ENCODE results near the gene CHAF1A.

CHAF1A gene

GRCh38 chr19:4366666-4367335, 35.6 kb upstream of the CHAF1A start:
- no peak for DNase-seq

DNA sequence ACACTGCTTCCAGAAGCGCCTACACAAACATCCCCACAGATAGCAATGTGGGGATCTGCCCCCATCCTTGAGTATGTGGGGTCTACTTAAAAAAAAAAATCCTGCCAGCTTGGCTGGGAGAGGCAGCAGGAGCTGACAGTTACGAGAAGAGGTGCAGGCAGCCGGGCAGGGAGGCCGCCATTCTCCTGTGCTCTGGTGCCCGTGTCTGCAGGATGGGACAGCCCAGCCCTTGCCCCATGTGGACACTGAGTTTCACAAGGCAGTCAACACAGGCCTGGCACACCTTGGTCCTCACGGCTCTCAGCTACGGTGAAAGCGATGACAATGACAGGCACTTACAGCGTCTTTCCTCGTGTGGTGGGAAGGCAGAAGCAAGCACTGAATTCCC, 35.1 kb upstream of the CHAF1A start:
- no peak for DNase-seq

DNA sequence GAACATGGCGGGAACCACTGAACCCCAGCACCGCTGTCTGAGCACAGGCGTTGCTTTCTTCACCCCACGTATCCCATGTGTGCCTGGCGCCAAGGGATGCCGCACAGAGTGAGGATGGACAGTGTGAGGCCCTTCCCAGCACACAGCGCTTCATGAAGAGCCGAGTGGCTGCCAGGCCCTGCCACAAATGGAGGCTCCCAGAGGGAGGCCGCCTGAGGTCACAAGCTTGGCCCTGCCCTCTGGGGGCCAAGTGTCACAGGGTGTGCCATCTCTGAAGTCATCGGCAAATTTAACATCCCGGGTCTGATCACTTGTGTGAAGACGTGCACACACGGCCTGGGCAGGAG, 34.7 kb upstream of the CHAF1A start:
- no peak for DNase-seq

DNA sequence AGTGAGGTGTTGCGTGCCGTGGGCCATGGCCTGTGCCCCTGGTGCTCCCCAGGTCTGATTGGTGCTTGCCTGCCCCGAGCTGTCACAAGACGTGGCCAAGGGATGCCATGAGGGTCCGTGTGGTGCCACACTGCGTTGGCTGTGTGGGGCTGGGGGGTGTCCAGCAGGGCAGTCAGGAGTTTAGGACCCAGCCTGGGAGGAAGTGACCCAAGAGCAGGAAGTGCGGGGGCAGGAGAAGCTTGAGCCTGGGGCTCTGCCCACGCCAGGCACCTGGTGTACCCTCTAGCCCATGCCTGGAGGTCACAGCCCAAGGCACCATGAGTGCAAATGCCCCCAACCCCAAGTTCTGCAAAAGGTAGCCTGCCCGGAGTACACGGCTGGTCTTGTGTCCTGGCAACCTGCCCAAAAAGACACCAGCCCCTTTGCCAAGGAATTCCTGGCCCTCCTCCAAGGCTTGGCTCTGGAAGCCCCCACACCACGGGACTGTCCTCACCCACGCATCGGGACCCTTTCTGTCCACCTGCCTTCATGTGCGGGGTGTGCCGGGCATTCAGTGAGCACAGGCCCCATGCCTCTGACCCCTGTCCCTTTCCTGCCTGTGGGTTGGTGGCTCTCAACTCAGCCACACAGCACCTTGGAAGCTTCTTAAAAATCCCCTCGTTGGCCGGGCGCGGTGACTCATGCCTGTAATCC, 34.2 kb upstream of the CHAF1A start:
- DNase-seq: peak; percentile 24

GRCh38 chr19:4369109-4369887, 33.1 kb upstream of the CHAF1A start:
- peak; percentile 91 for DNase-seq

DNA sequence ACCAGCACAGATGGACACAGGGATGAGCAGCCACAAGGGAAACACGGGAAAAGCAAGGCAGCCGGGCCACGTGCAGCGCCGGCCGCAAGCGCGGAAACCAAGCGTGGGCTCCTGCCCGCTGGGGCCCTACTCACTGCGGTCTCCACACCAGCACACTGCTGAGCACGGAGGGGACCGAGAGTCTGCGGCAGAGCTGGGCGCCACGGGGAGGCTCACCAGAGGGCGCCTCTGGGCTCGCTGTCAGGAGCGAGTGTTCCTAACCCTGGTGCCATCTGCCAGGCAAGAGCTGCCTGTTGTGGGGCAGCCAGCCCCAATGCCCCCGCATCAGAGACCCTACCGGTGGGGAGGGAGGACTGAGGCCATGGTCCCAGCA, 32.6 kb upstream of the CHAF1A start:
- peak; percentile 76 for DNase-seq

GRCh38 chr19:4370418-4371041, 31.9 kb upstream of the CHAF1A start:
- no peak for DNase-seq

DNA sequence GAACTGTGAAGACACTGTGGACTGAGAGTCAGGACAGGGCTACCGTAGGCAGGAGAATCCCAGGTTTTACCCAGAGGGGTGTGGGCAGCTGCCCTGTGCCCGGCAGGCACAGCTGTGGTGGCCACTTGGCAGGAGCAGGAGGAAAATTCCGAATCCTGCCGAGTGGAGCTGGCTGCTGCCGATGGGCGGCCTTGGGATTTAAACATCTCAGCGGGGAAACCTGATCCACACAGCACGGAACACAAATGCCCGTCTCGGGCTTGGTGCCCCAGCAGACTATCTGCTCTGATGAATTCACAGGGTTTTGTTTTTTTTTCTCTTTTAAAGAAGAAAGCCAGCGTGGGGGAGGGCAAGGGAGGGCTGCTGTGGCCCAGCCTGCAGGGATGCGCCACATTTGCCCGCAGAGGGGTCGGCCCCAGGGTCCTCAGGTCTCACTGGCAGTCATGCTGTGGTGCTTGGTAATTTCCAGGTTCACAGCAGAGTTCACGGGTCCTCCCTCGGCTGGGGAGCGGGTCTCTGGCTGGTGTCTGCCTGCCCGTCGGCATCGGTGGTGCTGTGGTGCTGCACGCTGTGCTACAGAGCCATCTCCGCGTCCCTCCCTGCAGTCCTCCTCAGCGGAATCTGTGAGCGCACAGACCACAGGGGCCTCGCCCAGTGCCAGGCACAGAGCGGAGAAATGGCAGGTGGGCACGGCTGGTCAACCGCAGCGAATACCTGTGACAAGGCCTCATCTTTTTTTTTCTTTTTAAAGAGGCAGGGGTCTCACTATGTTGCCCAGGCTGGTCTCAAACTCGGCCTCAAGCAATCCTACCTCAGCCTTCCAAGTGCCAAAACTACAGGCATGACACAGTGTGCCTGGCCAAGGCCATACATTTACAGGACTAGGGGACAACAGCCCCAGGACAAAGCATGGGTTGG, 30.9 kb upstream of the CHAF1A start:
- no peak for DNase-seq

DNA sequence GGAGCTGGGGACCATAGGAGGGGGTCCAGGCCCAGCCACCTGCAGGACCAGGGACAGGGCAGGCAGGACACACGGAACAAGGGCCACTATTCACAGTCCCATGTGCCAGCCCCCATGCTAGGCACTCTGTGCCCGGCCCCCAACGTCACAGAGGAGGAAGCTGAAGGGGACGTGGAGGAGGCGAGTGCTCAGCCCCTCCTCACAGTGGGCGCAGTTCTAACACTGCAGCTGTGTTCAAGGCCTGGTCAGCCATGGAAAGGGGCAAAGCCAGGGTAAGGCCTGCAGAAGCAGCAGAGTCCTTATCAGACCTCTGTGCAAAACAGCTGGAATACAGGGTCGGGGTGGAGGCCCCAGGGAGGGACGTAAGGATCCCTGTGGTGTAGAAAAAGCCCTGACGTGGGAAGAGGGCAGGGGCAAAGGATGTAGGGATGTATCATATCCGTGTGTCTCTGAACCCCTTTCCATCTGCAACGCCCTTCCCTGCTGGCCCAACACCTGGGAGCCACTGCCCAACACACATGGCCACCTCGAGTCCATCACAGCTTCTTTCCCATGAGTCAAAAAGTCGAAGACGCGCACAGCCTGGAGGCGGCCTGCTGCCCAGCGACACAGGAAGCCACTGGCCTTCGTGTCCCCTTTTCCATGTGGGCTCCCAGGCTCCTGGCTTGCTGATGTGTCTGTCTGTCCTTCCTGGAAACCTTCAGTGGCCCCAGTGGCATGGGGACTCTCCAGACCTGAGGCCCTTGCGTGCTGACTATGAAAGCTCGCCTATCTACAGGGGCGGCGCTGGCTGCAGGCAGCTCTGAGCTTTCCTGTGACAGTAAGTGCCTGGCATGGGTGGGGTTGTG, 30.1 kb upstream of the CHAF1A start:
- DNase-seq: no peak

DNA sequence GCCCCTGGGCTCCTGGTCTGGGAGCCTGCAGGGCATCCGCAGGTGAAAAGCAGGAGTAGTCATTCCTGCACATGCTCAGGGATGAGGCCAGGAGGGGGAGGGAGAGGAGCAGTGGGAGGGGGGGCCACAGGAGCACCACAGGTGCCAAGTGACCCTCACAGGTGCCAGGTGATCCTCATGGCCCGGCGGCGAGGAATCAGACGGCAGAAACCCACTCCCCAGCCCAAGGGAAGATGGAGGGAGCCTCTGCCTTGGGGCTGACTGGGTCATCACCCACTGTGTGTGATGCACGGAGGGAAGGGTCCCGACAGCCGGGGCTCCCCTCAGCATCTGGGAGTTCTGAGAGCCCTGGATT, 29.4 kb upstream of the CHAF1A start:
- no peak for DNase-seq

- no peak for DNase-seq
Observed at GRCh38 chr19:4373601-4374497, 28.6 kb upstream of the CHAF1A start.

DNA sequence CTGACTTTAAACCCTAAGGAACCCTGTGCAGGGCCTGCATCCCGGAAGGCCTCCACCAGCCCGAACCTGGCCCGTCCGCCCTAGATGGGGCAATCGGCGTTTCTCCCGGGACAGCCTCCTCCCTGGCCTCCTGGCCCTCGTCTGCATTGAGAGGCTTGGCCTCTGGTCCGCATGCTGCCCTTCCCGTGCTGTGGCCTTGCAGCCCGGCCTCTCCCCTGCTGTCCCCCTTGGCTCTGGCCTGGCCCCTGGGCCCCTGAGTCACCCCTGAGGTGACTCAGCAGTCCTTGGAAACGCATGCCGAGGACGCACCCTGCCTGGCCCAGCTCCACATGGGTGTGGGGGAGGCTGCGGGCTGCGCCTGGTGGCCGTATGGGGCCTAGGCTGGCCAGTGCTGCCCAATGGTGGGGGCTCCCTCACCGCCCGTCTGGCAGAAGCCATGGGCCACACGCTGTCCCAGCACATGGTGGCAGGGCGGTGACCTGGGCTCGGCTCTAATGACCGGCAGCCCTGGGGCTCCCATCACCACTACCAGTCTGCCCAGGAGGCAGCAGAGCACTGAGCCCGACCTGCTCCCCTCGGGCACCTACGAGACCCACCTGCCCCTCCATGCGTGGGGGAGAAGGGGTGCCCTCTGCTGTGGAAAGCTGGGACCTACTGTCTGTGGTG, 27.8 kb upstream of the CHAF1A start:
- DNase-seq: no peak

DNA sequence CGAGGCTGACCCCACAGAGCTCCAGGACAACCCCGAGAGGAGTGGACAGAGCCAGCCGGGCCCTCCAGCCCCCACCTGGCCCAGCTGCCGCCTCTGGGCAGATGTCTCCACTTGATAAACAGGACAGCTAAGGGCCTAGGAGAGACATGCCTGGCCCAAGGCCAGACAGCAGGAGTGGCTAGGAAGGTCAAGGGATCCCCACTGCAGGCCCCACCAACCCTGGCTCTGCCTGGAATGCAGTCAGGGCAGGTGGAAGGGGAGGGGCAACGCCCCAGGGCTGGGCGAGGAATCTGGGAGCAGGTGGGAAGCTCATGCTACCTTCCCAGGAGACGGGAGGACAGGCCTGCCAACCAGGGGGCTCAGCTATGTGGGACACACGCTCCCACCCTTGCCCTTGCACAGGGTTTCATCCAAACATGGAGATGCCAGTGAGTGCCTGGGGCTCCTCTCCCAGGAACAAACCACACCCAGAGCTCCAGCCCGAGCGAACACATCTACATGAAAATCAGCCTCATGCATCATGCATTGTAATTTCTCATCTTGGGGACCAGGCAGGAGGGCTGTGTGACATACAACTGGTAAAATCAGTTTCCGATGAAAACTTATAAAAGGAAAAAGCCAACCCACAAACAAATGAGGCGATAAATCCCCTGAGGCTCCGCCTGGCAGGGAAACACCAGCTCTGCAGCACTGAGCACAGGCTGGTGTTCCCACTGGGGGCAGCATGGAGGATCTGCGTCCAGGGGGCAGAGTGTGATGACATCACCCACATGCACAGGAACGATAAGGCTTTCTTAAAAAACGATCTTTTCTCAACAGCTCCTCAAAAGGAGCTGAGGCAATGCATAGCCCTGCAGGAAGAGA, 27.0 kb upstream of the CHAF1A start:
- DNase-seq: no peak

DNA sequence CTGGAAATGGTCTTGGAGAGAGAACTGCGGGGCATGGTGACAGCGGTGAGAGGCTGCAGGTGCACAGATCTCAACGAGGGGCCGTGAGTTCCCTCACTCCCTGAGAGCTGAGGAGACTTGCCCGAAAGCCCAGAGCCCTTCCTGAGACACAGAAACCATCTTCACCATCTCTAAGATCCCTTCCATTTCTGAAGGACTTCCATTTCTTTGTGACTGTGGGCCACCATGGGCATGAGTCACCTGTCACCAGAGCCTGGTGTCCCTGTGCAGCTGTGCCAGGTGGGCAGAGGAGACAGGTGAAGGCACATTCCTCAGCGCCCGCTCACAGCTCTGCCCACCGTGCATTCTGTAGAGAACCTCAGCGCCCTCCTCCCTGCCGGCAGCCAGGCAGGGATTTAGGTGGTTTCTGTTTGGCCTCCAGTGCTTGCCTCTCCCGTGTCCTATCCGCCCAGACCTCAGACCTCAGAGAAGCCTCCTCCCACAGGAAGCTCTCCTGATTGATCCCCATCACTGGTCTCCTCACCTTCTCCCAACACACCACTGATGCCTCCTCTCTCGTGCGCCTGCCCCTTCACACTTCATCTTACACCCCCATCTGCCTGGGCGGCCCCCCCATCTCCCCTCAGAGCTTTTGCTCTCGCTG, 26.3 kb upstream of the CHAF1A start:
- no peak for DNase-seq

GRCh38 chr19:4376671-4376990, 25.8 kb upstream of the CHAF1A start:
- no peak for DNase-seq

DNA sequence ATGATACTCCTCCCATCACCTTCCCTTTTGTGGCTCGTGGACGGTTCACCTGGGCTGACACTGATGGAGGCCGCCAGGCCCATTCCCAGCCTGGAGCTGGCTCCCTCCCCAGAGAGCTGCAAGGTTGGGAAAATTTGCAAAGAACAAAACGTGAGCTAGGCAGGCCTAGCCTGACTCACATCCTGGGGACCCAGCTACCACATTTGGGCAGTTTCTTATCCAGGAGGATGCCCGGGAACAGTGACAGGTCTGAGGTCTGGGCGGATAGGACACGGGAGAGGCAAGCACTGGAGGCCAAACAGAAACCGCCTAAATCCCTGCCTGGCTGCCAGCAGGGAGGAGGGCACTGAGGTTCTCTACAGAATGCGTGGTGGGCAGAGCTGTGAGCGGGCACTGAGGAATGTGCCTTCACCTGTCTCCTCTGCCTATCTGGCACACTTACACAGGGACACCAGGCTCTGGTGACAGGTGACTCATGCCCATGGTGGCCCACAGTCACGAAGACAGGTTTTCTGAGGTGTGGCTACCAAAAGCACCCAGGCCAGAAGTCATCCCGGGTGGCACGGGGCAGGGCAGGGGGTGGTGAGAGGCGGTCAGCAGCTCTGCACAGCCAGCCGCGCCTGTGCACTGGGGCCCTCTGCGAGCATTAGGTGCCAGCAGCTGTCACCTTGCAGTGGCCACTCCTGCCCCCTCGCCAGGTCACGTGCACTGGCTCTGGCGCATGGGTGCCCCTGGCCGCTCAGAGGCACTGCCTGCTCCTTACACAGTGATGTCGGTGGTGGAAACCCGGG, 25.3 kb upstream of the CHAF1A start:
- no peak for DNase-seq

DNA sequence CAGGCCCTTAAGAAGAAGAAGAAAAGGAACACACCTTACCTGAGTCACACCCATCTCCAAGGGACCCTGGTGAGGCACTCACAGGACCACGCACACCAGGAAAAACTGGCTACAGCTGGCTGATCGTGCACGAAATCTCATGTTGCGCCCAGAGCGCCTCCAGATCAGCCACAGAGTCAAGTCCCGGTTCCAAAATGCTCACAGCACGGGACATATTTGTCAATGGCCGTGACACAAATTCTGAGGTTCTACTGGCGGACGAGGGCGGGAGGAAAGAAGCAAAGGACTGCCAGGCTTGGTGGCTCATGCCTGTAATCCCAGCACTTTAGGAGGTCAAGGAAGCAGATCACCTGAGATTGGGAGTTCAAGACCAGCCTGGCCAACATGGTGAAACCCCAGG, 23.6 kb upstream of the CHAF1A start:
- no peak for DNase-seq
